RKO (cell line): ENCODE data around the gene CNIH4.
"Not testable (repeated sequence)": the region's sequence is repeated elsewhere in the genome, so short reads cannot be mapped to it uniquely, and the experiment has no call there.

Source experiments
- DNase-seq: peaks from one replicate; pipeline ENCODE4 v3.0.0-alpha.2; 2016; ENCODE audit warnings: low spot score

The CNIH4 gene

GRCh38 chr1:224402472-224403036, 45.9 kb downstream of the CNIH4 start:
- DNase-seq, result no peak

- no peak for DNase-seq
These were observed 48.4 kb downstream of the CNIH4 start for GRCh38 chr1:224404916-224405603.

- DNase-seq, result no peak
These were observed 48.9 kb downstream of the CNIH4 start for GRCh38 chr1:224405604-224405970.

GRCh38 chr1:224406216-224406615, 49.5 kb downstream of the CNIH4 start:
- DNase-seq, result no peak

GRCh38 chr1:224407571-224408293, 51.1 kb downstream of the CNIH4 start:
- DNase-seq, result no peak

GRCh38 chr1:224408294-224408590, 51.6 kb downstream of the CNIH4 start:
- no peak for DNase-seq

- DNase-seq, result no peak
These were observed 55.1 kb downstream of the CNIH4 start for GRCh38 chr1:224411766-224412165.

- DNase-seq, result no peak
These were observed 63.4 kb downstream of the CNIH4 start for GRCh38 chr1:224420106-224420505.

- no peak for DNase-seq
These were observed 68.7 kb downstream of the CNIH4 start for GRCh38 chr1:224425279-224425884.

GRCh38 chr1:224426869-224427268, 70.2 kb downstream of the CNIH4 start:
- DNase-seq, result not testable (repeated sequence)

GRCh38 chr1:224427346-224427745, 70.7 kb downstream of the CNIH4 start:
- peak; percentile 26 for DNase-seq

GRCh38 chr1:224428713-224429112, 72.0 kb downstream of the CNIH4 start:
- DNase-seq, result not testable (repeated sequence)
